ENCODE data around the gene HSPBP1. TPM values are rescaled to one million over a fixed set of nuclear protein-coding genes. Genes with fewer than 3 reads are reported as not detected.

Gene HSPBP1
- polyA plus RNA-seq, 3 donors, result 12.3 to 17.0 (median 15.3) TPM

DNA sequence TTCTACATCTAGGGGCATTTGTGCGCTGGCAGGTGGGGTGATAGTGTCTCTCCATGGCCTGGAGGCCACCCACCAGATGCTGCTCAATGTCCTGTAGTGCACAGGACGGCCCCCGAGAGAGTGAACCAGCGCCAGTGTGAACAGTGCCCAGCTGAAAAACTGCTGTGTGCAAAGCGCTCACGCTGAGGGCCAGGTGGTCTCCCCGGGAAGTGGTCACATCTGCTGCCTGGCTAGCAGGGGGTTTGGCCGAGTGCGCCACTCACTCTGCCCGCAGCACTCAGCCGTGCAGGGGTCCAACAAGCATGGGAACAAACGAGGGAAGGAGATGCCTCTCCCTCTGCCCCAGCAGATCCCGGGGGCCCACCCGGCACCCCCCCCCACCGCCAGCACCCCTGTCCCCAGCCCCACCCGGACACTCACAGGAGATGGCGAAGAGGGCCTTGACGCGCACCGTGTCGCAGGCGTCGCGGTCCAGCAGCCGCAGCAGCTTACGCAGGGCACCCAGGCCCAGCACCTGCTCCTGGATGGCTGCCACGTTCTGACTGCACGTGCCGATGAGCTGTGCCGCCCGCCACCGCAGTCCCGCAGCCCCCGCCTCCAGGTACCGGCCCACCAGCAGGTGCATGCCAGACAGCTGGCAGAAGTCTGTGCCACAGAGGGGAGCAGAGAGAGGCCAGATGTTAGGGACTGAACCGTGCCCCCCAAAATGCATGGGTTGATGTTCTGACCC is 5.8 kb downstream of the HSPBP1 start:
- H3K36me3 Mint-ChIP-seq, result peaks cover 38 to 61% of the 10 kb centered on the region in 2 donors
- Histone ChIP-seq H3K79me2 (ENCODE audit: insufficient read depth, low read length) (no peaks in the 10 kb centered on the region), H3K4me1 (ENCODE audit: control insufficient read depth in 1 of 2, insufficient read depth in 2 of 2, low read length in 2 of 2) (peaks cover 18 to 21% of the 10 kb centered on the region in 2 donors), H3K9ac (ENCODE audit: insufficient read depth, low read length, poor library complexity, severe bottlenecking) (no peak overlapping the region), H3K4me3 (replicated peaks in 1 of 3; ENCODE audit: low read depth in 2 of 3, low read length in 3 of 3) (no peak overlapping the region), H3K27me3 (ENCODE audit: control insufficient read depth in 2 of 2, insufficient read depth in 2 of 2, low read length in 2 of 2) (no peaks in the 10 kb centered on the region), H3K4me2 (replicated peaks; ENCODE audit: extremely low read depth, low read length, poor library complexity, severe bottlenecking) (no peak overlapping the region), H2AFZ (ENCODE audit: insufficient read depth, low read depth, low read length, poor library complexity, severe bottlenecking) (no peak overlapping the region), H3K9me3 (replicated peaks in 1 of 2; ENCODE audit: control insufficient read depth in 1 of 2, insufficient read depth in 1 of 2, low read length in 2 of 2) (no peaks in the 10 kb centered on the region), H3K27ac (ENCODE audit: low read depth in 1 of 2, low read length in 2 of 2) (no peak overlapping the region), H3K36me3 (replicated peaks in 1 of 2; ENCODE audit: control insufficient read depth in 1 of 2, insufficient read depth in 2 of 2, low read length in 2 of 2) (peaks cover 7 to 34% of the 10 kb centered on the region in 2 donors), H4K20me1 (ENCODE audit: insufficient read depth, low read length) (no peaks in the 10 kb centered on the region)
- H3K9me3 Mint-ChIP-seq, result no peaks in the 10 kb centered on the region
- 97% methylated on average over 27 of the region's 36 CpGs for WGBS (ENCODE audit: insufficient coverage)
- intact Hi-C loops (cut with micrococcal nuclease), result no loop called here
- H3K4me1 Mint-ChIP-seq, result peaks cover 20% of the 10 kb centered on the region
- TF ChIP-seq, protein P1, sequence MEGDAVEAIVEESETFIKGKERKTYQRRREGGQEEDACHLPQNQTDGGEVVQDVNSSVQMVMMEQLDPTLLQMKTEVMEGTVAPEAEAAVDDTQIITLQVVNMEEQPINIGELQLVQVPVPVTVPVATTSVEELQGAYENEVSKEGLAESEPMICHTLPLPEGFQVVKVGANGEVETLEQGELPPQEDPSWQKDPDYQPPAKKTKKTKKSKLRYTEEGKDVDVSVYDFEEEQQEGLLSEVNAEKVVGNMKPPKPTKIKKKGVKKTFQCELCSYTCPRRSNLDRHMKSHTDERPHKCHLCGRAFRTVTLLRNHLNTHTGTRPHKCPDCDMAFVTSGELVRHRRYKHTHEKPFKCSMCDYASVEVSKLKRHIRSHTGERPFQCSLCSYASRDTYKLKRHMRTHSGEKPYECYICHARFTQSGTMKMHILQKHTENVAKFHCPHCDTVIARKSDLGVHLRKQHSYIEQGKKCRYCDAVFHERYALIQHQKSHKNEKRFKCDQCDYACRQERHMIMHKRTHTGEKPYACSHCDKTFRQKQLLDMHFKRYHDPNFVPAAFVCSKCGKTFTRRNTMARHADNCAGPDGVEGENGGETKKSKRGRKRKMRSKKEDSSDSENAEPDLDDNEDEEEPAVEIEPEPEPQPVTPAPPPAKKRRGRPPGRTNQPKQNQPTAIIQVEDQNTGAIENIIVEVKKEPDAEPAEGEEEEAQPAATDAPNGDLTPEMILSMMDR (IDR thresholded peaks at IDR 0.05), result no peak
- H3K27me3 Mint-ChIP-seq (ENCODE audit: low read depth in 3 of 3), result peaks cover 0 to 5% (median 0%) of the 10 kb centered on the region in 3 donors
- H3K27ac Mint-ChIP-seq, result no peak overlapping the region
- H3K4me3 Mint-ChIP-seq, result no peak overlapping the region
- DNase-seq, result no peak

DNA sequence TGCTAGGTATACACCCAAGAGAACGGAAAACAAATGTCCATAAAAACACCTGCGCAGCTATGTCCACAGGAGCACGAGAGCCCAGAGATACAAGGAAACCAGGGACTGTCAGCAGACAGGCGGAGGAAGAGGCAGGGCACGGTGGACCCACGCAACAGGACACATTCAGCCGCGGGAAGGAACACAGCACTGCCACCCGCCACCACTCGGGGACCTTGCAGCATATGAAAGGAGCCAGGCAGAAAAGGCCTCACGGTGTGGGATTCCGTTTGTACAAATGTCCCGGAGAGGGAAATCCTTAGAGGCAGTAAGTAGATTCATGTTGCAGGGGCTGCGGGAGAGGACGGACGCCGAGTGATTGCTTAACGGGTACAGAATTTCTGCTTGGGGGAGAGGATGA is 7.8 kb downstream of the HSPBP1 start:
- H3K9me3 Mint-ChIP-seq, result peaks cover 0 to 4% (median 0%) of the 10 kb centered on the region in 7 donors
- no peaks in the 10 kb centered on the region for H3K27me3 ChIP-seq (ENCODE audit: control insufficient read depth in 2 of 2, insufficient read depth in 2 of 2, low read length in 2 of 2)
- peaks cover 0 to 5% (median 0%) of the 10 kb centered on the region in 3 donors for H3K27me3 Mint-ChIP-seq (ENCODE audit: low read depth in 3 of 3)
- H3K27ac Mint-ChIP-seq, result no peak overlapping the region
- H3K4me3 Mint-ChIP-seq, result no peak overlapping the region
- 96% methylated on average over 17 of the region's 18 CpGs for WGBS (ENCODE audit: insufficient coverage)
- no peak for DNase-seq
- H3K36me3 Mint-ChIP-seq, result peaks cover 37 to 62% of the 10 kb centered on the region in 2 donors
- peaks cover 13% of the 10 kb centered on the region for H3K4me1 Mint-ChIP-seq
- H2AFZ ChIP-seq (ENCODE audit: insufficient read depth, low read depth, low read length, poor library complexity, severe bottlenecking), result no peak overlapping the region
- H3K36me3 ChIP-seq (replicated peaks in 1 of 2; ENCODE audit: control insufficient read depth in 1 of 2, insufficient read depth in 2 of 2, low read length in 2 of 2), result peaks cover 7 to 37% of the 10 kb centered on the region in 2 donors
- intact Hi-C loops (cut with micrococcal nuclease), result no loop called here
- H3K79me2 ChIP-seq (ENCODE audit: insufficient read depth, low read length), result no peaks in the 10 kb centered on the region
- no peak overlapping the region for H3K4me3 ChIP-seq (replicated peaks in 1 of 3; ENCODE audit: low read depth in 2 of 3, low read length in 3 of 3)
- peaks cover 12 to 13% of the 10 kb centered on the region in 2 donors for H3K4me1 ChIP-seq (ENCODE audit: control insufficient read depth in 1 of 2, insufficient read depth in 2 of 2, low read length in 2 of 2)
- no peak overlapping the region for H3K4me2 ChIP-seq (replicated peaks; ENCODE audit: extremely low read depth, low read length, poor library complexity, severe bottlenecking)
- H4K20me1 ChIP-seq (ENCODE audit: insufficient read depth, low read length), result no peaks in the 10 kb centered on the region
- H3K9ac ChIP-seq (ENCODE audit: insufficient read depth, low read length, poor library complexity, severe bottlenecking), result no peak overlapping the region
- H3K27ac ChIP-seq (ENCODE audit: low read depth in 1 of 2, low read length in 2 of 2), result no peak overlapping the region
- H3K9me3 ChIP-seq (replicated peaks in 1 of 2; ENCODE audit: control insufficient read depth in 1 of 2, insufficient read depth in 1 of 2, low read length in 2 of 2), result no peaks in the 10 kb centered on the region
- TF ChIP-seq, protein P1 (IDR thresholded peaks at IDR 0.05), result no peak
